Left renal pelvis (tissue), 4 donors: Measurements from ENCODE around the gene SLC19A1. TPM values are rescaled to one million over a fixed set of nuclear protein-coding genes. Genes with fewer than 3 reads are reported as not detected.
A peak's percentile ranks its signal among the peaks of the same experiment; 100 is the strongest.
"Not testable (repeated sequence)": the region's sequence is repeated elsewhere in the genome, so short reads cannot be mapped to it uniquely, and the experiment has no call there.

ENCODE experiments used
- DNase-seq, 4 donors: peaks; one replicate each; pipeline ENCODE4 v3.0.0-alpha.2; 2013; ENCODE audit warnings: low read depth in 4 of 4, low spot score in 3 of 4
- polyA plus RNA-seq, 4 donors: library from polyadenylated mRNA; unstranded; fragments of 120-200 nt; gene quantifications; one replicate each; pipeline ENCODE4 v1.2.1, GENCODE V29; 2013; ENCODE audit not compliant: insufficient read length in 4 of 4

Gene SLC19A1
- polyA plus RNA-seq, 4 donors = 24.8 to 61.9 (median 43.3) TPM

DNA sequence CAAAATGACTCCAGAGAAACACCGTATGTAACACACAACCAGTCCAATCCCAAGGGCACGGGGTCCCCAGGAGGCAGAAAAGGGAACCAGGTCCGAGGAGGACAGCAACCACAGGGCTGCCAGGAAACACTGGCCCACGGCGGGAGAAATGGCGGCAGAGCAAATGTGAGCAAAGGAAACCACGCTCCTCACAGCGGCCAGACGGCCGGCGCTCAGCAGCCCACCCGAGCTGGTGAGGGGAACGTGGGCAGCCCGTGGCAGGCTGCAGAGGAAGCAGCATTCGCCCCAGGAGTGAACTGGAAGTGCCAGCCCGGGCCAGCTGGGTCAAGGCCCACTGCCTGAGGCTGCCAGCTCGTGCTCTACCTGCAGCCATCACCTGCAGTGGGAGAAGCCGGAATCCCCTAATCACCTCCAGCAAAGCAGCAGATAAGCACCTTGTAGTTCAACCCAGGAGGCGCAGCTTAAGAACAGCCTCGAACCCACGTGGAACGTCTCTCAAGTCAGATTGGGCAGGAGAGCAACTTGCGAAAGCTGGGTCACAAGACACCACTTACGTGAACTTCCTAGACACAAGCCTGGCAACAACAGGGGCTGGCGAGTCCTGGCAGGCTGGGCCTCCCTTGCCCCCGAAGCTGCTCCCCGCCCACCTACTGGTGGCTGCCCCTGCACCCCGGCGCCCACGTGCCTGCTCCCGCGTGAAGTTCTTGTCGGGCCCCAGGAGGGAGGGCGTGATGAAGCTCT, 6.7 kb downstream of the SLC19A1 start:
- DNase-seq = no peak

DNA sequence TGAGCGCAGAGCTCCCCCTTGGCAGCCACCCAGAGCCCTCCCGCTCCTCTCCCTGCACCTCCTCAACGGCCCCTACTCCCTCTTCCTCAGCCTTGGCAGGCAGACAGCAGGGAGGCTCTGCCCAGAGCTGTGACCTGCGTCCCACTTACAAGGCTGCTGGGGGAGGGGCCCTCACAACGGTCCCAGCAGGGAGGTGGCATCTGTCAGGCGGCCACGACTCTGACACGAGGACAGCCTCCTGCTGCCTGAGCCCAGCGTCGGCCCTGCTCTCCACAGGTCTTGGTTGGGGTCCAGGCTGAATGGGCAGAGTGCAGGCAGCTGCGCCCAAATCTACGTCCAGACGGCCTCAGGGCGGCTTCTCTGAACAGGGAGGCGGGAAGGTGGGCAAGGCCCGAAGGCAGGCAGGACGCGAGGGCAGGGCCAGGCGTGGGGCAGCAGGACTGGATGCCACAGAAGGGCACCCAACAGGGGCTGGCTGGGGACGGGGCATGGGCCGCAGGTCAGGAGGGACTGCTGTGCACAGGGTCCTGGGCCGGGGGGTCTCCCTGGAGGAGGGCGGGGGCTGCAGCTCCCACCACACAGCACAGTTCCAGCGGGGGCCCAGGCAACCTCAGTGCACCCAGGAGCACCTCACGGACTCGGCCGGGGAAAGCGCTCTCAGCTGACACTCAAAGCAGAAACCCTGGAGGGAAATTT, 7.5 kb downstream of the SLC19A1 start:
- DNase-seq = peak in 2 of 4 donors; percentile 36 to 41

DNA sequence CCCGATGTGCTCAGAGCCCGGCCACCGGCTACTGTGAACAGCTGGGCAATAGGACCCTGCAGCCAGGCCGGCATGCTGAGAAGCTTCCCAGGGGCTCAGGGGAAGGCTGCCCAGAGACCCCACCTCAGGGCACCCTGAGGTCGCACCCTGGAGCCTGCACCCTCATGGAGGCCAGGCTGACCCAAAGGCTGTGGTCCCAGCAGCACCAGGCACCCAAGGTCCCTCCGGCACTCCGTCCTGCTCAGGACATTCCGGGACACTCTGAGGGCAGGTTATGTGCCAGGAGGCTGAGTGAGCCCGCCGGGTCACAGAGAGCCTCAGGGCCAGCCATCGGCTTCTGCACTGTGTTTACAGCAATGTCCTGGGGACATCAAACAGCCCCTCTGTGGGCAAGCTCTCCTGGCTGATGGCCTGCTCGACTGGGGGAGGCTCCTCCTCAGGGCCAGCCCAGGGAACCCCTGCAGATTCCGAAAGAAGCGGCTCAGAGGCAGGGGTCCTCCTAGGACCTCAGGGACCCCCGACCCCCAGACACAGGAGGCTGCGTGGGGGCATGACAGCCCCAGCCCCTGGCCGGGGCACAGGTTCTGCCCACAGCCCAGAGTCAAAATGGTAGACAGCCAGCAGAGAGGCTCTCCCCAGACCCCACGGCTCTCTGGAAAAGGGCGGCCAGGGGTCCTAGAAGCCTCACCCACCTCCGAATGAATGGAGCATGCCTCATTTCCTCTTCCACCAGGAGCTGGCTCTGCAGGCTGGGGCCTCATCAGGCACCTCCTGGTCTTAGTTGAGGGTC, 8.2 kb downstream of the SLC19A1 start:
- no peak for DNase-seq

DNA sequence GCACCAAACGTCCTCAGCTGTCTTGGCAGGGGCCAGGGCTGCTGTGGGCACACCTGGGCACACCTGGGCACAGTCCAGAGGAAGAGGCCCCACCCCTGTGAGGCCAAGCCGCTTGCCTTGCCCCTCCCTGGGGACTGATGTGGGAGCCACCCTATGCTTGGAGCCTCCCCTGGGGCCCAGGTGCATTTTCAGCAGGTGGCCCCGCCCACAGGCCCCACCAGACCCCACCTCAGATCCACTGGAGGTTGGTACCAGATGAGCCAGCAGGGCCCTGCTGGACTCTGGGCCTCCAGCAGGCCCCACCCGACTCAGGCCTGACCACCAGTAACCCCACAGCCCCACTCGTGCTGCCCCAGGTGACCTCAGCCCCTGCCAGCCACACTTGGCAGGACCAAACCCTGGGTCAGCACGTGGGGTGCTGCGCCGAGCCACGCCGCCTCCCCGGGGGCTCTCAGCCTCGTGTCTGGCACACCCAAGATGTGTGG, 8.8 kb downstream of the SLC19A1 start:
- DNase-seq = no peak

DNA sequence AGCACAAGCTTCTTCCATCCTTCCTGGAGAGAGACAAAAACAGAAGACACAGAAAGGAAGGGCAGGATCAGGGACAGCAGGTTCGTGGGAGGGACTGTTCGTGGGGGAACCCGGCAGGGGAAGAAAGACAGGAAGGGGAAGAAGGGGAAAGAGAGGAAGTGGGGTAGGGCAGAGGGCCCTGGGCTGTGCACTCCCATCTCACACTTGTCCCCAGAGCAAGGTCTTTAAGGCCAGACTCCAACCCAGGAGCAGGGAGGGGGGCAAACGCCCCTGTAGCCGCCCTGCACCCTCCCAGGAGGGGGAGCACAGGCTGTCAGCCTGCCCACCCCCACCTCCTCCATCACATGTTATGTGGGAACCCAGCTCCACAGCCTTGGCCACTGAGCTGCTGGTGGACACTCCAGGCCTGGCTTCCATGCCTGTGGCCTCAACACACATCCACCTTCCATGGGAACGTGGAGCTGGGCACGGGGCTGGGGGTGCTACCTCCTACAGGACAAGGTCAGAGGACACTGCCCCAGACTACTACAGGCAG, 9.3 kb downstream of the SLC19A1 start:
- no peak for DNase-seq

DNA sequence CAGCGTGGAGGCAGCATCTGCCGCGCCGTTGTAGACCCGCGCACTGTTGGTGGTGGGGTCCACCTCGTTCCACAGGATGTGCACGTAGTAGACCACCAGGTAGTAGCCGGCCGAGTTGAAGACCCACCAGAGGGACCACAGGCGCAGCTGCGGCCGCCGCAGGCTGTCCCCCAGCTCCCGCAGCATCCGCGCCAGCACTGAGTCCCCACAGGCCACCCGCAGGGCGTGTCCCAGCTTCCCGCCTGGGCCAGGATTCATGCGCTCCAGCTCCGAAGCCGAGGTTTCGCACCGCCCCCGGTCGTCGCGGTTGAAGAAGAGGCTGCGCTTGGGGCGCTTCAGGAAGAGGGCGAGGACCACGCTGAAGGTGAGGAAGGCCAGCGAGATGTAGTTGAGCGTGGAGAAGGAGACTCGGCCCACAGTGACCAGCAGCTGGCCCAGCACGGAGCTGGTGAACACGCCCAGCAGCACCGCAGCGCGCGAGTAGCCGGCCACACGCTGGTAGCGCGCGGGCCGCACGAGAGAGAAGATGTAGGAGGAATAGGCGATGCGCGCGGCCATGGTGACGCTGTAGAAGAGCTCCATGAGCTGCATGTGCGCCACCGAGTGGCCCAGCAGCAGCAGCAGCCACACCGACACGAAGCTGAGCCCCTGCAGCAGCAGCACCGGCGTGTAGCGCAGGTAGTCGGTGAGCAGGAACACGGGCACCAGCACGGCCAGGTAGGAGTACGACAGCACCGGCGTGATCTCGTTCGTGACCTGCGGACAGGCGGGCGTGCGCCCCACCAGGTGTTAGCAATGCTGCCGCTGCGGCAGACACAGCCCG, 10.6 kb downstream of the SLC19A1 start:
- no peak for DNase-seq

DNA sequence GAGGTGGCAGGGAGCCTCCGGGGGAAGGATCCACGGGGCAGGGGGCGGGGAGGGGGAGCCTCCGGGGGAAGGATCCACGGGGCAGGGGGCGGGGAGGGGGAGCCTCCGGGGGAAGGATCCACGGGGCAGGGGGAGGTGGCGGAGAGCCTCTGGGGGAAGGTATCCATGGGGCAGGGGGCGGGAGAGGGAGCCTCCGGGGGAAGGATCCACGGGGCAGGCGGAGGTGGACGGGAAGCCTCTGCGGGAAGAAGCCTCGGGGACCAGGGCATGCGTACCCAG, 11.2 kb downstream of the SLC19A1 start:
- not testable (repeated sequence) for DNase-seq

DNA sequence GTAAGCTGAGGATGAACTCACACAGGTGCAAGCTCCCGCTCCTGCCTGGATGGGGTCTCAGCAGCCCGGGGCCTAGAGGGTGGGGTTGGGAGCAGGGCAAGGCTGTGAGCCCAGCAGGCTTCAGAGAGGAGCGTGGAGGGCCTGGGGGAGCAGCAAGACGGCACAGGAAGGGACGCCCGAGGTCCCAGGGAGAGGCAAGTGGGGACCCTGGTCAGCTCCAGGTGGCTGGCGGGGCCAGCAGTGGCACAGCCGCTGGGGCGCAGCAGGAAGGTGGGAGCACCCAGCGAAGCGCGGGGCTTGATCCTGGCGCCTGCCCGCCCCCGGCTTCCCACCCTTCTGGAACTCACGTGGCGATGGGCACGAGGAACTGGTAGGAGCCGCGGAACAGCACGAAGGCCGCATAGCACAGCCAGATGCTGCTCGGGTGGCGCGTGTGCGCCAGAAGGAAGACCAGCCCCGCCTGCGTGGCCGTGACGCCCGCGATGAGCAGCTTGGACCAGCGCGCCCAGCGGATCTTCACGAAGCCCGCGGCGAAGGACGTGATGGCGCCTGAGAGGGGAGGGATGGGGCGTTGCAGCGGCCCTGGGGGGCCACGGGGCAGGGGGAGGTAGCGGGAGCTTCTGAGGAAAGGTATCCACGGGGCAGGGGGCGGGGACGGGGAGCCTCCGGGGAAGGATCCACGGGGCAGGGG, 11.7 kb downstream of the SLC19A1 start:
- DNase-seq = no peak

DNA sequence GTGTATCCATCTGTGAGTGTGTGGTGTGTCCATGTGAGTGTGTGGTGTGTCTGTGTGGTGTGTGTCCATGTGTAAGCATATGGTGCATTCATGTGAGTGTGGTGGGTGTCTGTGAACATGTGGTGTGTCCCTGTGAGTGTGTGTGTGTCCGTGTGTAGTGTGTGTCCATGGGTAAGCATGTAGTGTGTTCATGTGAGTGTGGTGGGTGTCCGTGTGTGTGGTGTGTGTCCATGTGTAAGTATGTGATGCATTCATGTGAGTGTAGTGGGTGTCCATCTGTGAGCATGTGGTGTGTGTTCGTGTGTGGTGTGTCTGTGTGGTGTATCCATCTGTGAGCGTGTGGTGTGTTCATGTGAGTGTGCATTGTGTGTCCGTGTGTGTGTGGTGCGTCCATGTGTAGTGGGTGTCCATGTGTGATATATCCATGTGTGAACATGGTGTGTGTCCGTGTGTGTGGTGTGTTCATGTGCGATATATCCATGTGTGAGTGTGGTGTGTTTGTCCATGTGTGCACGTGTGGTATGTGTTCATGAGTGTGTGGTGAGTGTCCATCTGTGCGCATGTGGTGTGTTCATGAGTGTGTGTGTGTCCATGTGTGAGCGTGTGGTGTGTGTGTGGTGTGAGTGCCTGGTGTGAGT, 12.3 kb downstream of the SLC19A1 start:
- no peak for DNase-seq

DNA sequence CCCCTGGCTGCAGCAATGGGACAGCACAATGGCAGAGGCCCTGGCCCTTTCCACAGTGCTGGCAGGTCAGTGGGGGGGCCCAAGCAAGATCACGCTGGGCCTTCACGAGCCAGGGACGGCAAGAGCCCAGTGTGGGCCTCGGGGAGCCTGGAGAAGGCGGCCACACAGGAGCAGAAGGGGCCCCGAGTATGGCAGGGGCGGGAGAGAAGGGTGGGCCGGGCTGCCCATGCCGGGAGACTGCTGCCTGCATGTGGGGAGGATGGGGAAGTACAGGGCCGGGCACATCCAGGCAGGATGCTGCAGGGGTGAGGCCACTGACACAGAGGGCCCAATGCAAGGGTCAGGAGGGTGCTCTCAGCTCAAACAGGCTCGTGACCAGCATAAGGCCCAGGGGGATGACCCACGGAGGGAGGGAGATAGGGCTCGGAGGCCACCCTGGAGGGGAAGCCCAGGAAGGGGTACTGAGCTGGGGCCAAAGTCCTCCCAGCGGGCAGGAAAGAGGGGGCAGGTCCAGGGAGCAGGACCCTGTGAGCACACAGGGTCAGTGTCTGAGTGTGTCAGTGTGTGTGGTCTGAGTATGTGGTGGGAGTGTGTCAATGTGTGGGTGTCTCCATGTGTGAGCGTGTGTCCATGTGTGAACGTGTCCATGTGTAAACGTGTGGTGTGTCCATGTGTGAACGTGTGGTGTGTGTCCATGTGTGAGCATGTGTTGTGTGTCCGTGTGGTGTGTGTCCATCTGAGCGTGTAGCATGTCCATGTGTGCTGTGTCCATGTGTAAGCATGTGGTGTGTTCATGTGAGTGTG, 13.1 kb downstream of the SLC19A1 start:
- DNase-seq = no peak

DNA sequence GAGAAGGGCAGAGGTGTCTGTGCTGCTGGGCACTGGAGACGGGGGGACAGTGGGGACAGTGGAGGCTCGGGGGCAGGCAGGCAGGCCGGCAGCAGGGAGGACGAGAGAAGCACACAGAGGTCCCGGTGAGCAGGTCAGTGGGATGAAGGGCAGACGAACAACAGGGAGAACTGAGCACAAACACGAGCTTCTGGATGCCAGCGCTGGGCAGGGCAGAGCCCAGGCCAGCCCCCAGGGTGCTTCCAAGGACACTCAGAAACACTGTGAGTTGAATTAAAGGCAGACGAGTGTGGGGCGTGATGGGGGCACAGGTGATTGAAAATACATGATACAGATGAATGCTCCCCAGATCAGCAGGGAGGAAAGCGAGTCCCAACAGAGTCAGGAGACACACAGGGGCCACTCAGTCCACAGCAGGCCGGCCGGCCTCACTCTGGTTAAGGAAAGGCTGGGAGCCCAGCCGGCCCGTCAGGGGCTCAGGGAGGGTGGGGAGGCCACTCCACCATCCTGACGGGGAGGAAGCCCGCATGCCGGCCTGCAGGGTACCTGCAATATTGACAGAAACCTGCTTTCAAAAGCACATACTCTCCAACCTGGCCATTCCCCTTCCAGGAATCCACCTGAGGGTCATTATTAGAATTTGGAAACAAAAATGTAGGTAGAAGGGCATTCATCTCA, 14.1 kb downstream of the SLC19A1 start:
- DNase-seq = no peak

DNA sequence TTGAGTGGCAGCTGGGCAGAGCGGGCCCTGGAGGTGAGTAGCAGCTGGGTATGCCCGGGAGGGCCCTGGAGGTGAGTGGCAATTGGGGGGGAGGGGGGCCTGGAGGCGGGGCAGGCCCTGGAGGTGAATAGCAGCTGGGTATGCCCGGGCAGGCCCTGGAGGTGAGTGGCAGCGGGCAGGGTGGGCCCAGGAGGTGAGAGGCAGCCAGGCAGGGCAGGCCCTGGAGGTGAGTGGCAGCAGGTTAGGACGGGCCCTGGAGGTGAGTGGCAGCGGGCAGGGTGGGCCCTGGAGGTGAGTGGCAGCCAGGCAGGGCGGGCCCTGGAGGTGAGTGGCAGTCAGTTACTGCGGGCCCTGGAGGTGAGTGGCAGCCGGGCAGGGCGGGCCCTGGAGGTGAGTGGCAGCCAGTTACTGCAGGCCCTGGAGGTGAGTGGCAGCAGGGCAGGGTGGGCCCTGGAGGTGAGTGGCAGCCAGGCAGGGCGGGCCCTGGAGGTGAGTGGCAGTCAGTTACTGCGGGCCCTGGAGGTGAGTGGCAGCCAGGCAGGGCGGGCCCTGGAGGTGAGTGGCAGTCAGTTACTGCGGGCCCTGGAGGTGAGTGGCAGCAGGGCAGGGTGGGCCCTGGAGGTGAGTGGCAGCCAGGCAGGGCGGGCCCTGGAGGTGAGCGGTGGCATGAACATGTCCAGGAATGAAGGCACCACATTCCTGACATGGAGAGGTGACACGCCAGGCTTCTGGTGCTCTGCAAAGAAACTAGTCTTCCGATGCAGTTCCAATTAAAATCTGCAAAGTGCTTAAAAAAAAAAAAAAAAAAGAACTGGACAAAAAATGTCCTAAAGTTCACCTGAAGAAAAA, 14.9 kb downstream of the SLC19A1 start:
- DNase-seq = not testable (repeated sequence)

DNA sequence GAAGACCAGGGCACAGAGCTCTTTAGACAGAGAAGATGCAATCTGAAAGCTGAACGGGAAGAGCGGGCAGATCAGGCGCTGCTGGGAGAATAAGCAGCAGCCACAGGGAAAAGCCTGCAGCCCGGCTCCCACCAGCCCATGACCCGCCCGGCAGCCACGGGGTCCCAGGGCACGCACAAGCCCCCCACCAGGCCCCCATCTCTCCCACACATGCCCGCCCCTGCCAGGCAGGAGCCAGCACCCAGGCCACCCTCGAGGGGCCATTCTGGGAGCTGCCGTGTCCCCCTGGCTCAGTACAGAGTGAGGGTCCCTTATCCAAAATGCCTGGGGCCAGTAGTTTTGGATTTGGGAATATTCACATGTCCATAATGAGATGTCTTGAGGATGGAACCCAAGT, 16.3 kb downstream of the SLC19A1 start:
- DNase-seq = no peak

DNA sequence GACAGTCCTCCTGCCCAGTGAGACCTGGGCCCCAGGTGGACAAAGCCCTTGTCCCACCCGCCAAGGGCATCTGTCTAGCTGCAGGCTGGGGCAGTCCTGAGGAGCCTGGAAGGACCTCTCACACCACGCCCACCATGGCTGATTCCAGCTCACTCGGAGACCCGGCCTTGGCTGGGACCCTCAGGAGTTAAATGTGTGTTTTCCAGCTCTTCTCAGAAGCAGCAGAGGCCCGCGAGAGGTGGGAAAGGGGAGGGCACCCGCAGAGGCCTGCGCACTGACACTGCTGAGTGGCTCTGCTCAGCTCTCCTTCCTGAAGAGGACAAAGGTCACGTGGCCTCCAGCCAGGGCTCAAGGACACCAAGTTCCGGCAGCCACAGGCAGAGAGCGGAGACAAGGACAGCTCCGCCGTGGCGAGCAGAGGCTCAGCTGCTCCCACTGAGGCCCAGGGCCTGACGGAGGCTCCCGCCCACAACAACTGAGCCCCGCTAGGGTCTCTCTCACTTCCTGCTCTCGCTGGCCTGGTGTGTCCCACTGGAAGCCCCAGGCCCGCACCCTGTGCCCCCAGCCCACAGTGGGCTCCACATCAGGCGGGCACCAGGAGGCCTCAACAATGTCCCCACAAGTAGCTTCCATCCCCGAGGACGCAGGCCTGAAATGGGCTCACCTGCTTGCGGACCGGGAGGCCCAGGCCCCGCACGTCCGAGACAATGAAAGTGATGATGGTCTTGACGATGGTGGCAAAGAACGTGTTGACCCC, 16.9 kb downstream of the SLC19A1 start:
- DNase-seq = peak in 1 of 4 donors; percentile 18

DNA sequence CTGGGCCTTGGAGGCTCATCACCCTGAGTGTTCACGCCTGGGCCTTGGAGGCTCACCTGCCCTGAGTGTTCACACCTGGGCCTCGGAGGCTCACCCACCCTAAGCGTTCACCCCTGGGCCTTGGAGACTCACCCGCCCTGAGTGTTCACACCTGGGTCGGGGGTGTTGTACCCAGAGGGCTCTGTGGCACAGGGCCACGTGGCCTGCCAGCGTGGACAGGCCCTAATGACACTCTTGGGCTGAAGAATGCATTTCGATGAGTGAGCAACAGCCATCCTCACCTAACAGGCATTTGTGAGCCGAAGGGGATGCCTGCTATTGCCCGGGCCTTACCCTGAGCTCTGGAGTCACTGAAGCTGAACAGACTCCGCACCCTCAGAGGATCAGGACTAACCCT, 17.5 kb downstream of the SLC19A1 start:
- no peak for DNase-seq

DNA sequence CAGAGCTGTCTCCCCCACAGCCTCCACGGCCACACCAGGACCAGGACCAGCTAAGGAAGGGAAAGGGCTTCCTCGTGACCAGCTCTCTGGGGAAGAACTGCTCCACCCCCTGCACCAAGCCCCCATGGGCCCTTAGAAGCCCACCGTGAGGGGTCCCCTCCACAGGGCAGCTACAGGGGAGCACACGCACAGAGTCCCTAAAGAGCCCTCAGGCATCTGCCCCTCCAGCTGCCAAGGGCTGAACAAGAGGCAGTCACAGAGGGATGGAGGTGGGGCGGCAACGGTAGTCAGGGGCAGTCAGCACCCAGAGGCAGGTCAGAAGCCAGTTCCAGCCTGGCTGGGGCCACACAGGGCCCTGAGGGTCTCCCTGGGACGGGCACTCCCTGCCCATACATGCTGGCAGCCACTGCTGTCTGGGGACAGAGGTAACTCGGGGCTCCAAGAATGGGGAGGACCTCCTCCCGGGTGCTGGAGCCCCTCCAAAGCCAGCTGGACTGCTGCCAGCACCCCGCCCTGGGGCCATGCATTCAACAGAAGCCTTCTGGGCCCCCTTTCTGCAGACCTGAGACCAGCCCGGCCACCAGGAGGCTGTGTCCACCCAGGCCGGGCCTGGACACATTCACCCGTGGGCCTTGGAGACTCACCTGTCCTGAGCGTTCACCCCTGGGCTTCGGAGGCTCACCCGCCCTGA, 18.7 kb downstream of the SLC19A1 start:
- no peak for DNase-seq
